Erythroblast (primary cell): ENCODE measurements around the gene SRRD.

ENCODE experiments used
- GATA1 ChIP-seq: IDR thresholded peaks from 2 replicates; pipeline ENCODE4 v1.6.1; 2011; ENCODE audit warnings: low read depth, mild to moderate bottlenecking, control low read depth, low read length, moderate library complexity
- POLR2A ChIP-seq: IDR thresholded peaks from 2 replicates; pipeline ENCODE4 v1.6.1; 2011; ENCODE audit warnings: mild to moderate bottlenecking, low read length

- TF ChIP-seq POLR2A (no peak), GATA1 (no peak)
These were observed 6.3 kb upstream of the SRRD start for GRCh38 chr22:26477341-26477731.
